ENCODE measurements around the gene SLC35B1.
"Not testable (repeated sequence)": the region's sequence is repeated elsewhere in the genome, so short reads cannot be mapped to it uniquely, and the experiment has no call there.

The SLC35B1 gene

DNA sequence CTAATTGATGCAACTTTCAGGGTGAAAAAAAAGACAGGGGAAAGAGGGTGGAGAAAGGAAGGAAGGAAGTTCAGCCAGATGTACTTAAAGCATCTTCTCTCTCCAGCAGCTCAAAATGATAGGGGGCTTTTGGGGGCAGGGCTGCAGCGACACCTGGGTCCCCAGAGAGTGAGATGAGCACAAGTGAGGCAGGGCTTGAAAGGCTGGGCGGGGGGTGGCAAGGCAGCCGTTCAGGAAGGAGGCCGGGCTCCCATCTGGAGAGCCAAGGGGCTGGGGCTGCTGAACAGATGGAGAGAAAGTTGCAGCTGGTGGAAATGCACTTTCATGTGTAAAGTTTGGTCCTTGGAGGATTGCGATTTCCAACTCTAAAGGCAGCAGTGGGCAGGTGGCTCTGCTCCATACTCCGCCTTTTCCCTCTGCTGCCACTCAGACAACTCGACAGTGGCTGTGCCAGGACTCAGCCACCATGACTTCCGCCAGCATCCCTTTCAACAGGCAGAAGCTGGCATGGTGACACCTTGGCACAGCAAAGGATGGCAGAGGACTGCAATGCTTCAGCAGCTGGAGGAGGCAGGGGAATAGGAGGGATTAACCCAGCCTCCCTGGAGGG is 7.7 kb downstream of the SLC35B1 start:
- DNase-seq (ENCODE audit: low read depth, low spot score), result no peak

DNA sequence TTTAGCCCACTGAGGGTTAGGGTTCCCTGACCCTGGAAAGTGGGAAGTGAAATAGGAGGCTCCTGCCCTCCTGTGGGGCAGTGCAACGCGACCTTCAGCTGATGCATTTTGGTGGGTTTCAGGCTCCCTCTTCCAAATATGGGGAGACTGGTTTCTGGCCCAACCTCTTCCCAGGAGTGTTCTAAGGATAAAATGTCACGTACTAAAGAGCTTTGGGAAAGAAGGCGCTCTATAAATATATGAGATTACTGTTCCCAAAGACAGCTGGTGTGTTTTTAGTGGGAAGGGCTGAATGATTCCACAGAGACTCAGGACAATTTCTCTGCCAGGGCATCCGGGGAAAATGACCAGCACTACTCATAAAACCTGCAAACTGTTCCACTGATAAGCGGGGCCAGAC is 9.8 kb downstream of the SLC35B1 start:
- no peak for DNase-seq (ENCODE audit: low read depth, low spot score)

DNA sequence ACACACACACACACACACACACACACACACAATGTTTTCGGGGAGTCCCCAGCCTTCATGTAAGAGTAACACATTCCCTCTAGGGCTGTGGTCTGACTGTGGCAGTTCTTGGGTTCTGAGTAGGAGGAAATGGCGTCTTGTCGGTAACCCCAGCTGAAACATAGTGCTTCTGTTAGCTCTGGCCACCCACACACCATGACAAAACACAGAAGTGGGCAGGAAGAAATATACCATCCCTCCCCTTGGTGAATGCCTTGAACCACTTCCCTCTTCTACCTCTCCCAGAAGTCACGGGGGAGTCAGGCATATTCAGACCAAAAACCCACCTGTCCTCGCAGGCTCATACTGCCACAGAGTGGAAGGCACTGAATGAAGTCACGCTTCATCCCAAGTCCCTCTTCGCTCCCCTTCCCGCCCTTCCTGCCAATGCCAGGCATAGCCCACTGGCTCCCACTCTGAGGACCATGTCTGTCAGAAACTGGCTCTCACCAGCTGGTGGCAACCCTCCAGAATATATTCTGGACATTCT is 11.5 kb downstream of the SLC35B1 start:
- DNase-seq (ENCODE audit: low read depth, low spot score), result no peak

DNA sequence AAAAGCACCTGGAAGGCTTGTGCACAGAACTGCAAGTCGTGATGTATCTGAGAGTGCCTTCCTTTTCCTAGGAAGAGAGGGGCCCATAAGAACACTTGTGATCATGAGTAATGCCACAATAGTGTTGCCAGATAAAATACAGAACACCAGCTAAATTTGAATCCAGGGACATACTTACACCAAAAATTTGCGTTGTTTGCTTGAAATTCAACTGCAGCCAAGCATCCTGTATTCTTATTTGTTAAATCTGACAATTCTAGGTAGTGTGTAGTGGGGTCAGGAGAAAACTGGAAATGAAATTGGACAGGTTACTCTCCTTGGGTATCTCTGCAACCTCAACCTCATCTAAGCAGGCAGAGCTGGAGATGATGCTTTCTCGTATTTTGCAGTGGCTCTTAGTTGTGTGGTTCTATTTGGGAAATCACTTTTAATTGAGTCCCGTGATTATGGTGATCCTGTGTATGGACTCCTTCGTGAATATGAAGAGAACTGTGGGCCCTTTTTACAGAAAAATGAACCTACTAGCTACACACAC is 12.0 kb downstream of the SLC35B1 start:
- no peak for DNase-seq (ENCODE audit: low read depth, low spot score)

DNA sequence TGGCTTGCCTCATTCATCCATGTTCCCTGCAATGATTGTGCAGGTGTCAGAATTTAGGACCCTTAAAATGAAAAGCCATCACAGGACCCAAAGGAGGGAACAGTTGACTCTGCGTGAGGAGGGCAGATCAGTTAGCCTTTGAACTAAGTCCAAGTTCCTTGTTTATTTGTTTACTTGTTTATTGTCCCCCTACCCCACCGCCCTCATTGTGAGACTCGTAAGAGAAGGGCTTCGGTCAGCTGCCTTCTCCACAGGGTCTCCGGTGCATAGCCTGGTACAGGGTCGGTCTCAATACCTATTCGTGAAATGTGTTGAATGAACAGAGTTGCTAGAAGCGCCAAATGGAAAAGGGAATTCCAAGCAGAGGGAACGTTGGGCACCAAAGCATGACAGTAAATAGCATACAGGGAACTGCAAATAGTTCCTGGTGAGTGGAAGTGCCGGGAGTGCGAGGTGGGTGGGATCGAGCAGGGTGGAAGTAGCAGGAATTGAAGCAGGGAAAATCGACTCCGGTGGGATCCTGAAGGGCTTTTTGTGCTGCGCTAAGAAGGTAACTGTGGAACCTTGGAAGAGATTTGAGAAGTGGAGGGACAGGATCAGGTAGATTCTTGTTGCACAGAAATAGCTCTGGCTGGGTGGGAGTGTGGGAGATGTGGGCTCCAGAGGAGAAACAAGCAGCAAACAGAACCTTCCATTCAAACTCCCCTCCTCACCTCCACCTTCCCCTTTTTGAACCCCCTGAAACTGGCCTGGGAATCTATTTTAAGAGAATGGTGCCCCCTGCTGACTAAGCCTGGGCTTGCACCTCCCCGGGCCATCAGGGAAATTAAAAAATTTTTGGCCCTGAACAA is 12.7 kb downstream of the SLC35B1 start:
- DNase-seq (ENCODE audit: low read depth, low spot score), result no peak

DNA sequence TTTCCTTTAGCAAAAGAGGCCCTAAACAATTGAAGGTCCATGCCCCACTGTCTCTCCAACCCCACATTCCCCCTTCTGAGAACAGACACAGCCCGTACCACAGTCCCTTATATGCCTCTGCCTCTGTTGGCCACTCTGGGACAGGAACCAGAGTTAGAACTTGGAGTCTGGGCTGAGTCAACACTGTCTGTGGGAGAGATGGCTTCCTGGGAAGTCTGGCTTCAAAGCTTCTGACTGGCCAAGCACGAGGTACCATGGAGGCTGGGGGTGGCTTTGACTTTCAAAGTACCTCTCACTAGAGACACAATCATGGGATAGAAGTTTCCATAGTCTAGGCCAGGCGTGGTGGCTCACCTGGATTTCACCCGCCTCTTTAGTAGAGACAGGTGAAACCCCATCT is 15.0 kb downstream of the SLC35B1 start:
- no peak for DNase-seq (ENCODE audit: low read depth, low spot score)

DNA sequence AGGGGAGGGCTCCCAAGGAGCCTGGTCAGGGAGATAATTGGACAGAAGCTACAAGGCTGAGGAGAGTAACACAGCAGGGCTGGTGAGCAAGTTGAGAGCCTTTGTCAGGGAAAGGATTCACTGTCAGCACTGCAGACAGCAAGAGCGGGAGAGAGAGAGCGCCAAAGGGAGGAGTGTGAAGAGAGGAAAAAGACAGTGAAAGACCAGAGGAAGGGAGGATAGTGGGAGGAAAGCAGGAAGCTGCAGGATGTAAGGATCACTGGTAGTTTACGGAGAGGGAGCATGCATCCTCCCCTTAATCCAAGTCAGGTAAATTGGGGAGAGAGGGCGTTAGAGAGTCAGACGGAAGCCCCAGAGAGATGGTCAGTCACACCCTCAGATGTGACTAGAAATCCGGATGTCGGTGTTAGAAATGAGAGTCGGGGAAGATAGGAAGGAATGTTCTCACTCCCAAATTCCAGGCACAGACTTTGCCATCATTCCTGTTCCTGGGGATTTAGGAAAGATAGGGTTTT is 16.0 kb downstream of the SLC35B1 start:
- DNase-seq (ENCODE audit: low read depth, low spot score), result no peak

DNA sequence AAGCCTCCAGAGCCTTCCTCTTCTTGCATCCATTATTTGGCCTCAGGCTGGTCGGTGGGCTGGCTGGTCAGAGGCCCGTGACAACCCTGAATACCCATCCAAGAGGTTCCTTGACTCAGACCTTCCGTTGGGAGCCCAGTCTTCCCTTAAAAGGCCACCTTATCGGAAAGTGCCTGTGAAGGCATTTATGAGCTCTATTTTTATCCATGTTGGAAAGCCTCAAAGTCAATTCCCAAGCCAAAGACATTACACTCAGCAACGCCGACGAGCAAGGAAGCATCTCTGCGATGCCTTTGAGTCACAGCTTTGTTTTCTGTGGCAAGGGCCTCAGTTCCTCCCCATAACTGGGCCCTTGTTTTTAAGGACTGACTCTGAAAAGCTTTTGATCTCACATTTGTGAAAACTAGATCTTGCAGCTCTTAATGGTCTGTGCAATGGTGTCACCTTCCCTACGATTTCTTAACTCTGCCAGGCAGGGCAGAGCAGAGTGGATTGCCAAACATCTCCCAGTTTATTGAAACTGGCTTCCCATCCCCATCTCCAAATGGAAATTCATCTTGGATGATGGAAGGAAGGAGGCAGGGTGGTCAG is 16.6 kb downstream of the SLC35B1 start:
- DNase-seq (ENCODE audit: low read depth, low spot score), result no peak

DNA sequence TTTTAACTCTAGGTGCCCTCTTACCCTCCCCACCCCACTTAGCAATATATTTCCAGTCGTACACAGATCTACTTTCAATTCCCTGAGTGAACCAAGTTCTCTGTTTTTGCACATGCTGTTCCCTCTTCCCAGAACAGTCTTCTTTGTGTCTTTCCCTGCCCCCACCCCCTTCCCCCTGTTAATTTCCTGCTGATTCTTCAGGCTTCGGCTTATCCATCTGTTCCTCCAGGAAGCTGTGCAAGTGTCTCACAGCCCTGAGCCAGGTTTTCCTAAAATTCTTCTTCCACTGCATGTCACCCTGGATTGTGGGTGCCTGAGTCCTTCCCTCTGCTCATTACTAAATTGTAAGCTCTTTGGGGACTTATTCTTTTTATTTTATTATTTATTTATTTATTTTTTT is 17.5 kb downstream of the SLC35B1 start:
- DNase-seq (ENCODE audit: low read depth, low spot score), result no peak

DNA sequence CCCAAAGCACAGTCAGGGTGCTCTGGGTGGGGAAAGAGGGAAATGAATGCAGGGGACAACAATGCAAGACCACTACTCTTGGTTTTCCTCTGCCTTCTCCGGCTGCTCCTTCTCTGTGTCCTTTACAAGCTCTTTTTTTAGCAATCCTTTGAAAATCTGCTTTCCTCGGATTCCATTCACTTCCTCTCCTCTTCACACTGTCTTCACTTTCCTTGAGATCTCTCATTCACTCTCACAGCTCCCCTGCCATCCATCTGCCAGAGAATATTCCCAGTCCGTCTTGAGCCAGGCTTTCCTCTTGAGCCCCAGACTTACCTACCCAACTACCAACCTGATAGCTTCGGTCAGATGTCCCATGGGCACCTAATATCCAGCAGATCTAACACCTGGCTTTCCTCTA is 18.9 kb downstream of the SLC35B1 start:
- DNase-seq (ENCODE audit: low read depth, low spot score), result no peak

DNA sequence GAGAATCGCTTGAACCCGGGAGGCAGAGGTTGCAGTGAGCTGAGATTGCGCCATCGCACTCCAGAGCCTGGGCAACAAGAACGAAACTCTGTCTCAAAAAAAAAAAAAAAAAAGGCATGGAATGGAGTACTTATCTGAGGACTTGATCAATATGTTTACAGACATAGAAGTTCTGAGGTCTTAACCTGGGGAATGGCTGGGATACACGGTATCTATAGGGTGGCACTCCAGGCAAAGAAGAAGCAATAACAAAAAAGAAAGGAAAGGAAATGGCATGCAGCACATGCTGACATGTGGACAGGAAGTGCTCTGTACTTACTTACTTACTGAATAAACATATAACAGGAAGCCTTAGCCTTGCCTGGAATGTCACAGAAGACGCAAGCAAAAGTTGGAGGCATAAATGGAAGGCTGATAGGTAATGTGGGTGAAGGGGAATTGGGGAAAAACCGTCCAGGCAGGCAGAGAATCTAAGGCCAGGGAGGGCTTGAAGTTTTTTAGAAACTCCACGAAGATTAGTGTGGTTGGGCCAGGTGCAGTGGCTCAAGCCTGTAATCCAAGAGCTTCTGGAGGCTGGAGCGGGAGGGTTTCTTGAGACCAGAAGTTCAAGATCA is 19.8 kb downstream of the SLC35B1 start:
- DNase-seq (ENCODE audit: low read depth, low spot score), result no peak

DNA sequence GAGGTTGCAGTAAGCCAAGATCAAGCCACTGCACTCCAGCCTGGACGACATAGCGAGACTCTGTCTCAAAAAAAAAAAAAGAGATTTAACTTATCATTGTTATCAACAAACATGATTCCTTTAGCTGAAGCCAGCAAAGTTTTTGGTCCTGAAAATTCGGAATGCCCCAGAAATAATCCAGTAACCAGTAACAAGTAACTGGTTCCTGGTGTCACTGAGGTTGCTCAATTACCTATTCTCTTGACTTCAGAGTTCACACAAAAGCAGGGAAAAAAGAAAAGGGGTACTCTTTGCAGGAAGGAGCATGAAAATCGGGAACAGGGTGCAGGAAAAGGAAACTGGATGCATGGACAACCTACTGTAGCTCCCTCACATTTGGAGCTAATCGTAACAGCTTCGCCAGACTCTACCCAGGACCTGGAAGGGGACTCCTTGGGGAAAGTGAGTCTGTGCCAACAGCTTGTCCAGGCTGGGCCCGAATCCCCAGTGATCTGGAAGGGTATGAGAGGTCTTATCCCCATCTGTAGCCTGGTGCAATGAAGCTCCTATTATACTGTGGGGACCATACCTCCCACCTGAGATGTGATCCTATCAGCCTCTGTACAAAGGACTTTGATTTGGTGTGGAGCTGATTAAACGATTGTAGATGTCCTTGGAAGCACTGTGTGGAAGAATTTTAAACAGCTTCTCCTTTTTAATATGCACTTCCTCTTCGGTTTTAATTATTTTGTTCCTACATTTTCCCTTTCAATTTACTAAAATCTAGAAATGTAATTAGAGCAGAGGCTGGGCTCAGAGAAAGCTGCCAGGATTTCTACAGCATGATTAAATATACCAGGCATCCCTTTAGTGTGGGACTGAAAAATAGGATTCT is 26.4 kb downstream of the SLC35B1 start:
- DNase-seq (ENCODE audit: low read depth, low spot score), result no peak

DNA sequence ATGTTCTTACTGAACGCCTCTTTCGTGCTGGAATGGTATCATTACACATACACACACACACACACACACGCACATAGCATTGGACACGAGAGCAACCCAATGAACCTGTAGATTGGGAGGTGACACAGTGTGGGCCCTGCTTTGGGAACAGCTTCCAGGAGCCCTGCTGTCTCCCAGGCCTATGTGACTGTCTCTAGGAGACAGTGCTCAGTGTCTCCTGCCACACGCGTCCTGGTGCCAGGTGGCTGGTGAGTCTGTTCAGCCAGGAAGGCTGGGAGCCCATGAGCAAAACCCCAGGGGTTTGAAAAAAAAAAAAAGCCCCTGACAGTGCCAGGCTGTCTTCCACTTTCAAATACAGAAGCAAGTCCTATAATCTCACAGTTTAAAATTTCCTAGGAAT is 27.4 kb downstream of the SLC35B1 start:
- no peak for DNase-seq (ENCODE audit: low read depth, low spot score)

DNA sequence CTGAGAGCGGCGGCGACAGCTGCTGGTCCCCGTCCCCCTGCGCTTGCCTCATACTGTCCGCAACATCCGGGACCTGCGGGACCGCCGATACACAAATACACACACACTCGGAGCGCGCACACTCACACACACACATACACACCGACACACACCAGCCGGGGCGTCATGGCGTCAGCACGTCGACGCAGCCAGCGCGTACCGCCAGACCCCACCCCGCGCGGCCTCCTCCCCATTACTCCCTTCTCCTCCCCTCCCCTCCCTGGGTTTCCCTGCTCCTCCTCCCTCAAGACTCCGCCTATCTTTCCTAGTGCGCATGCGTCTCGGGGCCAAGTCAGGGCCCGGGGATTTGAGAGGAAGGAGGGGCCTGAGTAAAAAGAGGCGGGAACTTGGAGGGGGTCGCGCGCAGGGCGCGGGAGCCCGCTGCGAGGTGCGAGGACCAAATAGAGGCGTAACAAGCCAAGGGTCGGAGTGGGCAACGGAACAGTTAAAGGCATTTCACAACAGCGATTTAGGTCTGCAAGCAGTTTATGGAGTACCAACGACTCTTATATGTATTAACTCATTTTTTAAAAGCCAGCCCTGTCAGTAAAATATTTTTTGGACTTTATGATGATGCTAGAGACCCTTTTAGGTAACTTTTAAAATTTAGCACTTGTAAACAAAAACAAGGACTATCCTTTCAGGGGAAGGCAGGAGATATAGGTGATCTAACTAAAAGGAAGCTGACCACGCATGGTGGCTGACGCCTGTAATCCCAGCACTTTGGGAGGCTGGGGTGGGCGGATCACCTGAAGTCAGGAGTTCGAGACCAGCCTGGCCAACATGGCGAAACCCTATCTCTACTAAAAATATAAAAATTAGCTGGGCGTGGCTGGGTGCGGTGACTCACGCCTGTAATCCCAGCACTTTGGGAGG is 29.6 kb downstream of the SLC35B1 start, which contains the start of gene SPOP:
Gene SPOP, minus strand, starts transcription at position 165 of the 915 bp plus-strand sequence. CDS start 55,287 bp downstream, outside the sequence.
- peak; percentile 97 for DNase-seq (ENCODE audit: low read depth, low spot score)

DNA sequence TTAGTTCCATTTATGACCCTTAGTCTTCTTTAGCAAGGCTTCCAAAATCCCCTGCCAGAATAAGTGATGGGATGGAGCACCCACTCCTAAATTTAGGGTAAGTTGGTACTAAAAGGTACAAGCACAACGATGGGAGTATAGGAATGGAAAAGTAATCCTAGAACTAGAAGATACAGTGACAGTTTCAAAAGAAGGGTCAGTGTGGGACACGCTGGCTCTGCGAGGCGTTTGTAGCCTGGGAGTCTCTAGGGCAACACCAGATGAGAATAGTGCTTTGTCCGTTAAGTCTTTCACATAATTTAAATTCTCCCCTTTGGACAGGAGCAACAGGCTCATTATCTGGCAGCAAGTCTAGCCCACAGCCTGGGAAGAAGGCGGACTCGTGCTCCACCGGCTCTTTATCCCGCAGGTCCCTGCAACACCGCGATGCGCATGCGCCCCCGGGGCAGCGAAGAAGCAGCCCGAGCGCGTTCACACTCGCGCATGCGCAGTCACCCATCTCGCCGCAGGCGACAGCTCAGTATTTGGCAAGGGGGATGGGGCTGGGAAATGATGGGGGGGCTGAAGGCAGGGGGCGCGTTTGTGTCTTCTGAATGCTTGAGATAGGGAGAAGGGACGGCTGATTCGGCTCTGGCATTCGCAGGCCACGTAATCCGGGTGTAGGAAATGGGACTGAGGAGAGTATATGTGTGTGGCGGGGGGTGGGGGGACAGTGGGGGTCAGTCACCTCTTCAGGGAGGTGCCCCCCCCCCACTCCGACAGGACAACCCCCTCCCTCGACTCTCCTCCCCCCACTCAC is 30.4 kb downstream of the SLC35B1 start:
- peak; percentile 79 for DNase-seq (ENCODE audit: low read depth, low spot score)

DNA sequence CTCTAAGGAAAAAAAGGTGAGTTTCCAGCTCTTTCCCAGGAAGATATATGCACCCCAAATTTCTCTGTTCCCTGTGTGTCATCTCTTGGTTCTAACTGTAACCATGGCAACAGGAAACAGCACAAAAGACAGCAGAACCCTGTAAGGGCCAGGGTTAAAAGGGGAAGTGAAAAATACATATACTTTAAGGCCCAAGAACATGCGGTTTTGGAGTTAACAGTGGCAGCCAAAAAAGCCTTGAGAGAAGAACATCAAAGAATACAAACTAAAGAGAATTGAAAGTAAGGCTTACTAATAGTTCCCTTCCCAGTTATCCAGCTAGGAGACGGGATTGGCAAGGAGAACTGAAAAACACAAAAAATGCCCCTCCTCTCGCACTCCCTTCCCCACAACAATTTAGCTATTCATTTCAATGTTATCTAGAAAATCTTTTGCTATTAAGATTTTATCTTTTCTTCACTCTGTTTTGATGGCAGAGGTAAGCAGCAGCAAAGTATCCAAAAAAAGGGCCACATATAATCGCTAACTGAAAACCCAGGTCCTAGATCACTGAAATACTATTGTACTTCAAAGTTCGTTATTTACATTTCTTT is 31.4 kb downstream of the SLC35B1 start:
- no peak for DNase-seq (ENCODE audit: low read depth, low spot score)

DNA sequence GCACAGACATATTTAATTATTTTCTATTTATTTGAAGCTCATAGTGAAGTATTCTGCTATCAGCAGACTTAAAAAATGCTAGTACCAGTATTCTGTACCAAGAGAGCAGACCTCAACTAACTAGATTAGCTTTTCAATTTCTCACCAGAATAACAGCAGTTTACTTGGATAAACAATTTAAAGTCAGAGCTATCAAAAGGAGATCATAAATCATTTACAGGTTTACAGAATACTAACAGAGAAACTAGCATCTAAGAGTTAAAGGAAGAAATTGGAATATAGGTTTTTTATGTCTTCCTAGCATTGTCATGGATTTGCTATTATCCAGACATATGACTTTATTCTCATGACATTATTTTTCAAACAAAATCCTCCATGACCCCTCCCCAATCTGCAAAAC is 33.3 kb downstream of the SLC35B1 start:
- DNase-seq (ENCODE audit: low read depth, low spot score), result no peak

DNA sequence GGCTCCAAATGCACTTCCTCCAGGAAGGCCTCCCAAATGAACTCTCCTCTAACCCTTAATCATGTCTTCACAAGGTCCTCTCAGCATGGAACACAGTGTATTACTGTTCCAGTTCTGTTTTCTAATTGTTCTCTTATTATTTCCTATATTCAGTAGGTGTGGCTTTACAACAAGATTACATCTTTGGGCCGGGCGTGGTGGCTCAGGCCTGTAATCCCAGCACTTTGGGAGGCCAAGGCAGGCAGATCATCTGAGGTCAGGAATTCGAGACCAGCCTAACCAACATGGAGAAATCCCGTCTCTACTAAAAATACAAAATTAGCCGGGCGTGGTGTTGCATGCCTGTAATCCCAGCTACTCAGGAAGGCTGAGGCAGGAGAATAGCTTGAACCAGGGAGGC is 34.1 kb downstream of the SLC35B1 start:
- DNase-seq (ENCODE audit: low read depth, low spot score), result not testable (repeated sequence)
